HG02970 (cell line): ENCODE measurements around the gene OR5AP2.
"Not testable (repeated sequence)": the region's sequence is repeated elsewhere in the genome, so short reads cannot be mapped to it uniquely, and the experiment has no call there.

Source experiments
- ATAC-seq: cut with Tn5 transposase; IDR thresholded peaks from one replicate; pipeline ENCODE4 v1.9.1; 2021; ENCODE audit warnings: mild to moderate bottlenecking, moderate library complexity, moderate number of reproducible peaks; ENCODE audit not compliant: unreplicated experiment, low FRiP score

The OR5AP2 gene

DNA sequence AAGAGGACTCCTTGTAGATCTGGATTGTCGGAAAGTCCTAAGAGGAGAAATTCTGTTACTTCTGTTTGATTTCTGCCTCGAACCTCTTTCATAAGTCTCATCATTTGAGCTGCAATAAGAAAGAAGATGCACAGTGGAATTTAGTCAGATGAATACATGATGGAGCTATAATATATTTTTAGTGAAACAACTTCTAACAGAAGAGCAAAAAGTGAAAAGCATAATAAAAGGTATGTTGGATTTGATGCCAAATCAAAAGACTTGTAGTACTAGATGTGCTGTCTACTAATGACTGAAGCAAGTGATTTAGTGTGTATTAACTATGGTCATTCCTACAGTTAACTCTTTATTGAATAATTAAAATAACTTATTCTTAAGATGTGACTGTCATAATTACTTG is at the start of gene OR5AP2:
Gene OR5AP2 (minus strand): TSS at position 101 of the 400 bp plus-strand sequence. CDS start 0 bp downstream, at position 101.
- no peak for ATAC-seq

DNA sequence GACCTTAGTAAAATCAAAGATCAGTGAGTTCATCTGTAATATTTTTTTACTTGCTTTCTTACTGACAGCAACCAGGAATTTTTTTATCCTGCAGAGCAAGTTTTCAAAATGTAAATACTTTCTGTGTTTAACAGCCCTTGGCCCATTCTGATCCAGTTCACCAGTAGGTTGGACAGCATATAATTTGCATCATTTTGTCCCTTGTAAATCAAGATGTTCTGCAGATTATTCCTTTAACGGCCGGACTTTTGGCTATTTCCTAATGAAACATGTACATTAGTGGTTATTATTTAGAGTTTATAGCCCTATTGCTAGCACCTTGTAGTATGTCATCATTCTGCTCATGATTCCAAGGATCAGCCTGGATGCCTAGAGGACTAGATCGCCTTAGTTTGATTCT is 48.9 kb upstream of the OR5AP2 start:
- not testable (repeated sequence) for ATAC-seq

DNA sequence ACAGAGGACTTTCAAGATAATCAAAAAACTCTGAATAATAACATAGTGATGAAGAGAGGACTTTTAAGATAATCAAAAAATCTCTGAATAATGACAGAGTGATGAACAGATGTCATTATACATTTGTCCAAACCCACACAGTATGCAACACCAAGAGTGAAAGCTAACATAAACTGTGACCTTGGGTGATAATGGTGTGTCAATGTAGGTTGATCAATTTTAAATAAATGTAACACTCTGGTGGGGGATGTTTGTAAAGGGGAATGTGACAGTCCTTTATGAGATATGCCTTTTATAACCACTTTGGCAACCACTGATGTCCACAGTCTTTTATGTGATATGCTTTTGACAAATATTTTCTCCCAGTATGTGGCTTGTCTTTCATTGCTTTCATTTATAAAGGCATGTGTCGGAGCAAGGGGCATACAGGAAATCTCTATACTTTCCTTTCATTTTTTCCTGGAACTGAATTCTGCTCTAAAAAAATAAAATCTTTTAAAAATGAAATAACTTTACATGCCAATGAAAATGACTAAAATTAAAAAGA is 46.4 kb upstream of the OR5AP2 start:
- no peak for ATAC-seq

DNA sequence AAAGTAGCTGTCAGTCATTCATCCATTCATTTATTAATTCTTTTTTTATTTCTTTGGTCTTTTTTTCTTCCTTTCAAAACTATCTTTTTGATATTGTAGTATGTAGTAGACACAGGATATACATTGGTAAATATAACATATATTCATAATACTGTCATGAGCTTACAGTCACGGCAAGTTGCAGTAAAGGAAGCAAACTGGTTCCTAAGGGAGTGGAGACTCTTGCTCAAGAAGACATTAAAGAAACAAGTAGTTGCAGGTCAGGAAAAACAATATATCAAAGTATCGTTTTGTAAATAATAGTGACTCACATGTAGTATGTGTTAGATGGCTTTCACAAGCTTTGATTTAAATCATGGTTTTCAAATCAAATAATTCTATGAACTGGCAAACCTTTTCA is 28.7 kb upstream of the OR5AP2 start:
- ATAC-seq, result no peak

DNA sequence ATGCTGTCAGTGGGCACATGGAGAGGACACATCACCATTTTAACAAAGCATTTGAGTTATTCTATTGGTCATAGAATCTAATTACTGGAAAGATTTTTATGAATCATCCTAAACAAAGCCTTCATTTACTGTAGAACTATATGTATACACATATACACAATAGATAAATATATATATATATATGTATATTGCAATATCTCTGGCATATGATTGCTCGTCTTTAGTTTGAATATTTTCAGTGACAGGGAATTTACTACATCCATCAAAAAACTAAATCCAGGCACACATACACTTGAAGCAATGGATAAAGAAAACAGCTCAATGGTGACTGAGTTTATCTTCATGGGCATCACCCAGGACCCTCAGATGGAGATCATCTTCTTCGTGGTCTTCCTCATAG is 21.1 kb upstream of the OR5AP2 start, which contains the start of gene OR5AR1:
Gene OR5AR1 (plus strand): TSS at position 301 of the 400 bp plus-strand sequence. CDS start 0 bp downstream, at position 301.
- no peak for ATAC-seq

DNA sequence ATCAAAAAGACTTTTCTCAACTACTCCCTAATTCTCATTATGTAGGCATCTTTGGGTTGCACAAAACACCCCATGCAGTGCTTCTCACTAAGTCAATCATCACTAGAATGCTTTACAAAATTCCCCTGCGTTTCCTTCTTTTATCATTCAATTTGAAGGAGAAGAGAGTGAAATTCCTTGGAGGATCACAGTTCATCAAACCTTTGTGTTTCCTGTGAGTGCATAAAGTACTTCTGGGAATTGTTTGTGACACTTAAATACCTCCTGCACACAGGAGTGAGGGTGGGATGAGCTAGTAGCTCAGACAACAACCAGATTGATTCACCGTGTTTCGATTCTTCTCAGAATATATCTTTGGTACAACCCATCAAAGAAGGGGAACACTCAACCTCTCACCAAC is 17.5 kb upstream of the OR5AP2 start:
- ATAC-seq, result no peak

DNA sequence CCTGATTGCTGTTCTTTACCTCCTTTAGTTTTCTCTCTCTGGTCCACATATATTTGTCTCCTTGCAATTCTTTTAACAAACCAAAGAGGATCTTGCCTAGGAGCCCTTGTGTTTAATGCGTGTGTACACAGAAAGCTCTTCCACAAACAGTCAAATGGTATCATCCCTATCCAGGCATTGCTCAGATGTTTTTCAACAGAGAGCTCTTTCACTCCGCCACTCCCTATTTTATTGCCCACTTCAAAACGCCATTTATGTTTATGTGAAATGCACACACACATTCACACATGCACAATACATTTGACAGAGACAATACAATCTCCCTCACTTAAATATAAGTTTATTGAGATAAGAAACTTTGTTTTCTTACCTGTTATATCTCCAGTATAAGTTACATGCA is 4.7 kb downstream of the OR5AP2 start:
- no peak for ATAC-seq

DNA sequence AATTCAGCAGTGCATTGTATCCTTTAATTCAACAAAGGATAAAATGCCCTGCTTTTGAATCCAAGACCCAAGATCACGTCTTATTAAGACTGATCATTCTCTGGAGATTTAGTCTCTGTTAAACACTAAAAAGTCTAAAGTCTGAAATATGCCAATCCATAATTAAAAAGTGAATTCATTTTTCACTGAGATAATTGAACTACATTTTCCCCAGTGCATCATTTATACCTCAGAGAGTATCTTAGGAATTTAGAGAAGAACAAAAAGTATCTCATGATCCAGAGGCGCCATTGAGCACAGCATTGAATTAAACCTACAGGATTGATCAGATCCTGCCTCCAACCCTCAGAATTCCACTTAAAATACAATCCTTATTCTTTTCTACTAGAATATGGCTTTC is 5.4 kb downstream of the OR5AP2 start:
- ATAC-seq, result no peak

DNA sequence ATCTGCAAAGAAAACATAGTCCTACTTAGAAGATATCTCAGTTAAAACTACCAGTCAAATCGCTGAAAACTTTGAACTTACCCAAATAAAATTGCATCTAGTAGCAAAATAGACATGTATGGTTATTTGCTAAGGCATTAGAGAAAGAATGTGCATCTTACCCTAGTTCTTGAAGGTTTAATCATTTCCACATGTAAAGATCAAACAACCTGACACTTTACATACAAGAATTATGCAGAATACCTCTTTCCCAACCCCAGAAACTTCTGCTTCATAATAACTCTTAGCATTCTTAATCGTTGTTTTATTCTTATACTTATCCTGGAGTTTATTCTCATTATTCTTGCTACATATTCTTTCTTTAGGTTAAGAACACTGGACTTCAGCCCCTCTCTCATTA is 9.9 kb downstream of the OR5AP2 start:
- ATAC-seq, result no peak

DNA sequence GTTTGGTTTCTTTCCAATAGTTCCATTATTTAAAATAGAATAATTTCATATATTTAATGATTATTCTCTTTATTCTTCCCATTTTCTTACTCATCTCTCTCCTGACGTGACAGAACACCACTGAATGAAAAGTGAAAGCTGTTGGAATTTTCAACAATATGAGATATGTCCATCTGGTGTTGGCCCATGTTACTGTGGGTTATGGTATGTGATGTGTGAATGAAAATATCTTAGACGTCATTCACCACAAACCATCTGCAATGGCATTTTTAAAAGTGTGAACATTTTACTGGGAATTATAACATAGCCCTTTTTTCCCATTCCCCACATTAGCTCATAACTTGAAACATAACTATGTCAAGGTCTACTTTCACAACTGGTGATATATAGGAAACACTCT is 16.3 kb downstream of the OR5AP2 start:
- no peak for ATAC-seq

DNA sequence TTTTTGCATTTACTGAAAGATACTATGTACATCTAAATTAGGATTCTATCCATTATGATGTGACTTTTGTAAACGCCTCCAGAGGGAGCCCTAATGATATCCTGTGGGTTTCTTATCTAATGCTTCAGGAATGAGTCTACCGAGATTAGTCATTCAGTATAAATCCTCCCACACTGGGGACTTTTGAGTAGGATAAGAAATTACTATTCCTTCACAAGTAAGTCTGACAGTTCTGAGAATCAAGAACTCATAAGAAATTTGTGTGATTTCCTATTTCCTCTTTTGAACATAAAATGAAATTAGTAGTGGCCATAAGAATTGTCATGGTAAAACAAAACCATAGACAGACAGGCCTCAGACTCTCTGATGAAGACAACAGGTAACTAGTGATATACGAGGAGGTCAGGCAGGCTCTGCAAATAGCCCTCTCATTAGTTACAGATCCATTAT is 17.6 kb downstream of the OR5AP2 start:
- no peak for ATAC-seq

DNA sequence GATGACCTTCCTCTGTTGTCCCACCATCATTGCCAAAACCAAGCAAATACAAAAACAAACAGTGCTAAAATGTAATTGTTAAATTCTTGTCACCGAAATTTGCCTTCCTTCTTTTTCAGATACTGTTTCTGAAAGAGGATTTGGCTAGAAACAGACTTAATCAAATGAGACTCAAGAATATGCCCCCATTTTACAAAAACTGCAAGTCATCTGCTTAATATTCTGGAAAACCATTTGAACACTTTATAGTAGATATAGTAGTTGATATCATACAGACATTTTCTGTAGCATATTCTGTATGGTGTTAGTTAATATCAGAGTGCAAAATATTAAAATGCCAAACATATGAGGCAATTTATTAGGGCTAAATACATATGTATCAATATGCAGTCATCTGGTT is 31.1 kb downstream of the OR5AP2 start:
- ATAC-seq, result no peak

DNA sequence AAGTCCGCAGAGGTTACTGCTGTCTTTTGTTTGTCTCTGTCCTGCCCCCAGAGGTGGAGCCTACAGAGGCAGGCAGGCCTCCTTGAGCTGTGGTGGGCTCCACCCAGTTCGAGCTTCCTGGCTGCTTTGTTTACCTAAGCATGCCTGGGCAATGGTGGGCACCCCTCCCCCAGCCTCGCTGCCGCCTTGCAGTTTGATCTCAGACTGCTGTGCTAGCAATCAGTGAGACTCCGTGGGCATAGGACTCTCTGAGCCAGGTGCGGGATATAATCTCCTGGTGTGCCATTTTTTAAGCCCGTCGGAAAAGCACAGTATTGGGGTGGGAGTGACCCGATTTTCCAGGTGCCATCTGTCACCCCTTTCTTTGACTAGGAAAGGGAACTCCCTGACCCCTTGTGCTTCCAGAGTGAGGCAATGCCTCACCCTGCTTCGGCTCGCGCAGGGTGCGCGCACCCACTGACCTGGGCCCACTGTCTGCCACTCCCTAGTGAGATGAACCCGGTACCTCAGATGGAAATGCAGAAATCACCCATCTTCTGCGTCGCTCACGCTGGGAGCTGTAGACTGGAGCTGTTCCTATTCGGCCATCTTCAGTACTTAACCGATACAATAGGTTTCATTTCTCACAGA is 50.0 kb downstream of the OR5AP2 start:
- ATAC-seq, result not testable (repeated sequence)
